ENCODE measurements around the gene FCHO2. TPM values are rescaled to one million over a fixed set of nuclear protein-coding genes. Genes with fewer than 3 reads are reported as not detected.

The FCHO2 gene
- total RNA-seq, 1 experiment from 2014 or later, result 2.5 TPM

DNA sequence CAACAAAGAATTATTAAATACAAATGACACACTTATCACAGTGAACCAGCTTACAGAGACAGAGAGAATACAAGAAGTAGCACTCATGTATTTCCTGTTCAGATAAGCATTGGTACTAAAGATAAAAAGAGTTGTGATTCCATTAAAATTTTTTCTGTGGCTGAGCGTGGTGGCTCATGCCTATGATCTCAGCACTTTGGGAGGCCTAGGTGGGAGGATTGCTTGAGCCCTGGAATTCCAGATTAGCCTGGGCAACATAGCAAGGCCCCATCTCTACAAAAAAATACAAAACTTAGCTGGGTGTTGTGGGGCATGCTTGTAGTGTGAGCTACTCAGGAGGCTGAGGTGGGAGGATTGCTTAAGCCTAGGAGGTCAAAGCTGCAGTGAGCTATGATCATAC lies 32.9 kb downstream of the FCHO2 start:
- H3K4me1 ChIP-seq (ENCODE audit: insufficient read depth, low read length, poor library complexity, severe bottlenecking), result no peaks in the 10 kb centered on the region
- CTCF ChIA-PET, result no interaction called here
- H3K27me3 ChIP-seq (replicated peaks; ENCODE audit: insufficient read depth, low read depth, low read length, poor library complexity), result no peaks in the 10 kb centered on the region
- no peak for TF ChIP-seq EZH2 (IDR thresholded peaks at IDR 0.05; ENCODE audit: borderline replicate concordance, low read depth, low read length, poor library complexity, severe bottlenecking)
- TF ChIP-seq CTCF (conservative IDR thresholded peaks at IDR 0.05; ENCODE audit: low read depth, low read length), result no peak
- BruUV-seq (replicated peaks), result no TSS peak
- POLR2A ChIA-PET (ENCODE audit: low non-redundant PET), result no interaction called here
- no peak overlapping the region for H3K27ac ChIP-seq (ENCODE audit: low read depth, low read length, poor library complexity, severe bottlenecking)
- intact Hi-C loops (cut with micrococcal nuclease; ENCODE audit: unreplicated experiment), result no loop called here
- no peak overlapping the region for H3K4me3 ChIP-seq (ENCODE audit: low read depth, low read length, poor library complexity, severe bottlenecking)
- no peaks in the 10 kb centered on the region for H3K9me3 ChIP-seq (ENCODE audit: low read depth, low read length, poor library complexity, severe bottlenecking)
- no peaks in the 10 kb centered on the region for H3K36me3 ChIP-seq (ENCODE audit: insufficient read depth, low read length, poor library complexity, severe bottlenecking)
- no peak for DNase-seq (ENCODE audit: low spot score)

DNA sequence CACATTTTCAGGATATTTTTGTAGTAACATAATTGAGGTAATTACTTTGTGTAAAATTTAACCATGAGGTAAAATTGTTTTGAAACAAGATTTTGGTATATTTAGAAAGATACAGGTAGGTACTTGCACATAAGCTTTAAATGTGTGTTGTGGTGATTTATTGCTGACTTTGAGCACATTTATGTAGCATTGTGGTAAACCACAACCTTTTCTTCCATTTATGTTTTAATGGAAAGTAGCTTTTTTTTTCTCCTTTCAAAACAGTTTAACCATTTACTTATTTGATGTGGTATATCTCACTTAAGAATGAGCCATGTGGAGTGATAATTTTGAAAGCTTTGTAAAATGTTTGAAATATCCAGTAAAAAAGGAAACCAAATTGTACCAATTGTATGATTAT lies 35.6 kb downstream of the FCHO2 start:
- intact Hi-C loops (cut with micrococcal nuclease; ENCODE audit: unreplicated experiment), result no loop called here
- H3K4me3 ChIP-seq (ENCODE audit: low read depth, low read length, poor library complexity, severe bottlenecking), result no peak overlapping the region
- POLR2A ChIA-PET (ENCODE audit: low non-redundant PET), result no interaction called here
- CTCF ChIA-PET, result no interaction called here
- no TSS peak for BruUV-seq (replicated peaks)
- H3K27ac ChIP-seq (ENCODE audit: low read depth, low read length, poor library complexity, severe bottlenecking), result no peak overlapping the region
- DNase-seq (ENCODE audit: low spot score), result no peak
- H3K36me3 ChIP-seq (ENCODE audit: insufficient read depth, low read length, poor library complexity, severe bottlenecking), result no peaks in the 10 kb centered on the region
- no peaks in the 10 kb centered on the region for H3K9me3 ChIP-seq (ENCODE audit: low read depth, low read length, poor library complexity, severe bottlenecking)
- TF ChIP-seq CTCF (conservative IDR thresholded peaks at IDR 0.05; ENCODE audit: low read depth, low read length), result no peak
- TF ChIP-seq EZH2 (IDR thresholded peaks at IDR 0.05; ENCODE audit: borderline replicate concordance, low read depth, low read length, poor library complexity, severe bottlenecking), result no peak
- no peaks in the 10 kb centered on the region for H3K4me1 ChIP-seq (ENCODE audit: insufficient read depth, low read length, poor library complexity, severe bottlenecking)
- no peaks in the 10 kb centered on the region for H3K27me3 ChIP-seq (replicated peaks; ENCODE audit: insufficient read depth, low read depth, low read length, poor library complexity)

DNA sequence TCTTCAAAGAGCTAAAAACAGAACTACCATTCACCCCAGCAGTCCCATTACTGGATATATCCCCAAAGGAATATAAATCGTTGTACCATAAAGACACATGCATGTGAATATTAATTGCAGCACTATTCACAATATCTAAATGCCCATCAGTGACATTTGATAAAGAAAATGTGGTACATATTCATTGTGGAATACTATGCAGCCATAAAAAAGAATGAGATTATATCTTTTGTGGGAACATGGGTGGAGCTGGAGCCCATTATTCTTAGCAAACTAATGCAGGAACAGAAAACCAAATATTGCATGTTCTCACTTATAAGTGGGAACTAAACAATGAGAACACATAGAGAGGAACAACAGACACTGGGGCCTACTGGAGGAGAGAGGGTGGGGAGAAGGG lies 38.7 kb downstream of the FCHO2 start:
- intact Hi-C loops (cut with micrococcal nuclease; ENCODE audit: unreplicated experiment), result no loop called here
- BruUV-seq (replicated peaks), result no TSS peak
- POLR2A ChIA-PET (ENCODE audit: low non-redundant PET), result no interaction called here
- Histone ChIP-seq H3K9me3 (ENCODE audit: low read depth, low read length, poor library complexity, severe bottlenecking) (no peaks in the 10 kb centered on the region), H3K36me3 (ENCODE audit: insufficient read depth, low read length, poor library complexity, severe bottlenecking) (no peaks in the 10 kb centered on the region), H3K27me3 (replicated peaks; ENCODE audit: insufficient read depth, low read depth, low read length, poor library complexity) (no peaks in the 10 kb centered on the region), H3K4me1 (ENCODE audit: insufficient read depth, low read length, poor library complexity, severe bottlenecking) (no peaks in the 10 kb centered on the region), H3K27ac (ENCODE audit: low read depth, low read length, poor library complexity, severe bottlenecking) (no peak overlapping the region), H3K4me3 (ENCODE audit: low read depth, low read length, poor library complexity, severe bottlenecking) (no peak overlapping the region)
- DNase-seq (ENCODE audit: low spot score), result no peak
- TF ChIP-seq CTCF (conservative IDR thresholded peaks at IDR 0.05; ENCODE audit: low read depth, low read length) (no peak), EZH2 (IDR thresholded peaks at IDR 0.05; ENCODE audit: borderline replicate concordance, low read depth, low read length, poor library complexity, severe bottlenecking) (no peak)
- CTCF ChIA-PET, result no interaction called here

Measured in A673 (cell line).